HG02981 (cell line): ENCODE measurements around the gene ABCG2.

ENCODE experiments used
- ATAC-seq: cut with Tn5 transposase; IDR thresholded peaks from one replicate; pipeline ENCODE4 v1.9.1; 2021; ENCODE audit warnings: mild to moderate bottlenecking, moderate library complexity; ENCODE audit not compliant: unreplicated experiment

ABCG2 gene

DNA sequence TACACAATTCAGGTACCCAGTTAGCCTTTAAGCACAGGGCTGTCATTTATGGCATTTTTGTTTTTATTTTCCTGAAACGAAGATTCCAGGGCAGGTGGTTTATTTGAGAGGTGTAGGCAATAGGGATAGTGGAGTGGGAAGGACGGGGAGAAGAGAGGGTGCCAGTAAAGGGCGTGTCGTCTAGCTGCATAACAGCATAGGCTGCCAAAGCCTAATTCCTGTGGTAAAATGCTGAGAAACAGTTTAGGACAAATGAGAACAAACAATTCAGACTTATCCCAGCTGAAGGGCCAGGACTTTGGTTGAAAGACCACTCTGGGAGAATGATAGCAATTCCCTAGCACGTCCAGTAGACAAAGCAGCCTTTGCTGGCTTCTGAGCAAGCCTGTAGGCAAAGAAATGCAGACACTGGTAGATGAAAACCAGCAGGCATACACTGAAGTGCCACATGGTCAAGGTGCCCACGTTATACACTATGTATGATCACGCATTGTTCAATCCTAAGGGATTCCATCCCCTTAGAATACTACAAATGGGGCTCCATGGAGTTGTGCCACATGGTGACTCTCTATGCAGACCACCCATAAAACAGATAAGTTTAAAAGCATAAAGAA lies 80.4 kb downstream of the ABCG2 start:
- no peak for ATAC-seq

DNA sequence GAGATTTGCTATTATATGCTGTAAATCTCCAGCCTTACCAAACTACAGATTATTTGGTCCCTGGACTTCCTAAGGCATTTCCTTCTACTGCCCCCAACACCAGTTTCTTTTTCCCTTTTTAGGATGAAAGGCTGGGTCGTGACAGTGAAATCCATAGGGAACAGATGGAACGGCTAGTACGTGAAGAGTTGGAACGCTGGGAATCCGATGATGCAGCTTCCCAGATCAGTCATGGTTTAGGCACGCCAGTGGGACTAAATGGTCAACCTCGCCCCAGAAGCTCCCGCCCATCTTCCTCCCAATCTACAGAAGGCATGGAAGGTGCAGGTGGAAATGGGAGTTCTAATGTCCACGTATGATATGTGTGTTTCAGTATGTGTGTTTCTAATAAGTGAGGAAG lies 83.1 kb downstream of the ABCG2 start:
- ATAC-seq: no peak

DNA sequence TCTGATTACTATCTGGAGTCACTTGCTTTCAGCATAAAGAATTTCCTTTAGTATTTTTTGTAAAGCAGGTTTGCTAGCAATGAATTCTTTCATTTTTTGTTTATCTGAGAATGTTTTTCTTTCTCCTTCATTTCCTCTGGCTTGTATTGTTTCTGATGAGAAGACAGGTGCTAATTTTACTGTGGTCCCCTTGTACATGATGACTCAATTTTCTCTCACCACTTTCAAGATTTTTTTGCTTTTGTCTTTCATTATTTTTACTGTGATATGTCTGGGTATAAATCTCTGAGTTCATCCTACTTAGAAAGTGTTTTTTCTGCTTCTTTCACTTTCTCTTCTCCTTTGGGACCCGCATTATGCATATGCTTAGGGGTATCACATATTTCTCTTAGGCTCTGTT lies 88.4 kb downstream of the ABCG2 start:
- ATAC-seq: no peak

DNA sequence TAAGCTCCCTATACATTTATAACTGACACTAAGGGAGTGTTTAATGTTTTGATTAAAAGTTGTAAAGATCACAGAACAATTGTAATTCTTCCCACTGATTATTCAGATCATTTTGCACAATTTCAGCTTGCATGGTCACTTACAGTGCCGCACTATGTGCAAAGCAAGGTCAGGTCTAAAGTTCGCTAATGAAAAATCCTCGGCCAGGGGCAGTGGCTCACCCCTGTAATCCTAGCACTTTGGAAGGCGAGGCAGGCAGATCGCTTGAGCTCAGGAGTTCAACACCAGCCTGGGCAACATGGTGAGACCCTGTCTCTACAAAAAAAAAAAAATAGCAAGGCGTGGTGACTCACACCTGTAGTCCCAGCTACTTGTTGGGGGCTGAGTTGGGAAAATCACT lies 94.0 kb downstream of the ABCG2 start:
- no peak for ATAC-seq

DNA sequence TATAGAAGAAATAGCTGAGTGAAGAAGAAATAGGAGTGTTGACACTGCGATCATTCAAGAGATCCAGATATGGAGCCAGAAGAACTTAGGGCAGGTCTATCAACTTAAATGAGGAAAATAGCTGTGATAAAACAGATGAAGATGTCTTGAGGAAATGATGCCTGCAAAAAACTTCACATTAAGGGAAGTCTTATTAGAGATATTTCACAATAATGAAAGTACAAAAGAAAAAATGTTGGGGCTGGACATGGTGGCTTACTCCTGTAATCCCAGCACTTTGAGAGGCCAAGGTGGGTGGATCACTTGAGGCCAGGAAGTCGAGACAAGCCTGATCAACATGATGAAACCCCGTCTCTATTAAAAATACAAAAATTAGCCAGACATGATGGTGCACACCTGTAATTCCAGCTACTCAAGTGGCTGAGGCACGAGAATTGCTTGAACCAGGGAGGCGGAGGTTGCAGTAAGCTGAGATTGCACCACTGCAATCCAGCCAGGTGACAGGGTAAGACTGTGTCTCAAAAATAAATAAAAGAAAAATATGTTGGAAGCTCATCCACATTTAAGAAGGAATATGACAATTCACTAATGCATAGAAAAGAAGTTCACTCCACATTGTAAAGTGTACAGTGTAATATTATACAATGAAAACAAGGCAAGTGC lies 94.7 kb downstream of the ABCG2 start:
- ATAC-seq: no peak

DNA sequence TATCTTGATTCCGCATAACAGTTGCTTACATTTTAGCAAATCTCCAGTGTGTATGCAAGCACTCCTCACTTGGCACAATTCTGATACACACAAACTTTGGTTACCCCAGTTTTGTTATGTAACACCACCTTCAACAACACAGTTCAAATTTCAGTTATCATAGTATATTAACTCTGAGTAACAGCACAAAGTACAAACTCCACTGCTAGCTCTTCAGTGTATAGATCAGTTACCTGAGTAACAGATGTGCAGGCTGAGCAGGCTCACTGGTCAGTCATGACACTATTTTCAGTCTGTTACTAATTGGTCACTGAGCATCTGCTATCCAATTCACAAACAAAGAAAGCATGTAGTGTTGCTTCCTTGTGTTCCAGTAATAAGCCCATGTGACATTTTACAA lies 95.6 kb downstream of the ABCG2 start:
- no peak for ATAC-seq

DNA sequence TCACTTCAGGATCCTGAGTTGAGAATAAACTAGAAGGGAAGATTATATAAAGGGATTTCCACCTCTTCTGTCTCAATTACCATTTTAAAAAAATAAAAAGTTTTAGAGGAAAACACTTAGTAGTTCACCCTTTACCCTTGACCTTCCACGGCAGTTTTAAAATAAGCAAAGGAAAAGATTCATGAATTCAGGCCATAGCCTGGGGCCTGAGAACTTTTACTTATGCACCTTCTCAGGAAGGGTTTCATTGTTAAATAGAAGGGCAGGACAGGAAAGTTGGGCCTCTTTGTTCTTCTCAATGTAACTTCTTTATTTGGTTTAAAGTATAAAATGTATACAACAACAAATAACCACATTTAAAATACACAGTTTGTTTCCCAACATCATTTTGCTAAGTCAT lies 96.1 kb downstream of the ABCG2 start:
- ATAC-seq: no peak

DNA sequence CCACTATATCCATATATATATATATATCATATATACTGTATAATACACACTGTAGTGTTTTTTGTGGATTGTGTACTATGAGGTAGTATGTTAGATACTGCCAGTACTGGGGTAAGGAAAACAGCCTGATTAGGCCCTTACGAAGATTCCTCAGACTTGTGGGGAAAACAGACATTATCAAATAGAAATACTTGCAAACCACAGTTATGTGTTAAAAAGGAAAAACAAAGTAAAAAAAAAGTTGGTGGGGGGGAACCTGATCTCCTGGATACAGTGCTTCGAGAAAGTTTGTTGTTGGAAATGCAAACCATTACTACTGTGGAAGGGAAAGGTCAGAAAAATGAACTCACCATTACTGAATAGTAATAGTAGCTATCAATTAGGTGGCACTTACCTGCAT lies 98.0 kb downstream of the ABCG2 start:
- no peak for ATAC-seq

DNA sequence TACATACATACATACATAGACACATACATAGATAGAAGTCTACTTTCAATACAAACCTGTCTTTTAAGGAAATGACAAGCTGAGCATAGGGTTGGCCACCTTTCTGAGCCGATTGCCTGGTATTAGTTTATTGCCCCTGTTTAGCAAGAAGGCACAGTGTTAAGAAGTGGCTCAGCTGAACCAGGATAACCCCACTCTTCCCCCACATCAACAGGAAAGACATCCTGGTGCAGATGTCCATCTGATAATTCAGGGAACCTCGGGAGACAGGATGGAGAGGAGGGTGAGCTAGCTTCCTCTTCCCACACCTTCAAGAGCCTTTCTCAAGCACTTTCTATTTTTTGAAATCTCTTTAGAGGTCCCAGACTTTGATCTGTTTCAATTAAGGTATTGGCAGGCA lies 98.7 kb downstream of the ABCG2 start:
- ATAC-seq: no peak

DNA sequence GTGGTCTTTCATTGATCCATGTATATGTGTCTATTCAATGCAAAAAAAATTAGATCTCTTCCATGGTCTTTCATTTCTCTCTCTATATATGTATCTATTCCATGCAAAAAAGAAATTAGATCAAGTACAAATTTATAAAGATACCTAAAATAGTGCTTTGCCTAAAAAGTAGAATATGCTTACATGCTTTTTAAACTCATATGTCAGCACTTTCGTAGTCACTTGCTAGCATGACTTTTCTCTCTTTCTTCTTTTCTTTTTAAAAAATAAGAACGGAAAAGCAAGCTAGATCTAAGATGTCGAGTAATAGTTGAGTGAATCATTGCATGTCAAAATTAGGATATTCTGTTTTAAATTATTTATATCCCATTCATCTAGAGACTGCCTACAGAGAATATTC lies 100.1 kb downstream of the ABCG2 start:
- no peak for ATAC-seq

DNA sequence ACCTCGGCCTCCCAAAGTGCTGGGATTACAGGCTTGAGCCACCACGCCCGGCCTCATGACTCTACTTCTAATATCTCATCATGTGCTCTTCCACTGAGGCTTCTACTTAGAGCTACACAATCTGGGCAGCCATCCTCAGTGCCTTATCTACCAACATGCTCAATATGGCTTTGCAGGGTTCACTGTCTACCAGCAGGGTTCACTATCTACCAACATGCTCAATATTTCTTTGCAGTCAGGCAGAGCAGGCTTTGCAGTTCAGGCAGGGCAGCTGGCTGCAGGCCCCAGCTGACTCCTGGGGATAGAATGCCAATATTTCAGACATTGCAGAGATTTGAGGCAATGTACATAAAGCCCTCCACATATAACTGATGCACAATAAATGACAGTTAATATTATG lies 103.5 kb downstream of the ABCG2 start:
- ATAC-seq: no peak

DNA sequence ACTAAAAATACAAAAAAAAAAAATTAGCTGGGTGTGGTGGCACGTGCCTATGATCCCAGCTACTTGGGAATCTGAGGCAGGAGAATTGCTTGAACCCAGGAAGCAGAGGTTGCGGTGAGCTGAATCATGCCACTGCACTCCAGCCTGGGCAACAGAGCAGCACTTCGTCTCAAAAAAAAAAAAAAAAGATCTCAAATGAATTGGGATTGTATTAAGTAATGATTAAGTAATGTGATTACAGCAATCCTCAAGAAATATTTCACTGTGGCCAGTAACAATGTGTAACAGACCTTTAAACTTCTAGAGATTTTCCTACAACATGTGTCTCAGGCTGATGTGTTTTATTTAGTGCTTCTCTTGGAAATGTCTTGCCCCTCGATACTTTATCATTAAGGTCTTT lies 104.2 kb downstream of the ABCG2 start:
- ATAC-seq: no peak

DNA sequence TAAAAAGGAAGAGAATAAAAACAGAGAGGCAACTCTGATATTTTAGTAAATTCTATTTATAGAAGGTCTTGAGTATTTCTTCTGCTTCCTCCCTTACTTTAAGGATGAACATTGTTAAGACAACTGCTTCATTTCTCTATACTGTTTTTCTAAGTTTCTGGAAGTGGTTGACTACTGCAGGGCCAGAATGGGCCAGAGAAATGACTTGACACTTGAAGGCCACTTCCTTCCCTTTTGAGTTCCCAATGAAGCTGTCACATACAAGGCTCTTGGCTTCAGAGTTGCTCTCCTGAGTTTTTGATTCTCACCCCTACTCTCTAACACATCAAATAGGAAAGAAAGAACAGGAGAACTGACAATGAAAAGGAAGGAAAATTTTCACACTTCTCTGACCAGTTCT lies 113.4 kb downstream of the ABCG2 start:
- ATAC-seq: no peak

DNA sequence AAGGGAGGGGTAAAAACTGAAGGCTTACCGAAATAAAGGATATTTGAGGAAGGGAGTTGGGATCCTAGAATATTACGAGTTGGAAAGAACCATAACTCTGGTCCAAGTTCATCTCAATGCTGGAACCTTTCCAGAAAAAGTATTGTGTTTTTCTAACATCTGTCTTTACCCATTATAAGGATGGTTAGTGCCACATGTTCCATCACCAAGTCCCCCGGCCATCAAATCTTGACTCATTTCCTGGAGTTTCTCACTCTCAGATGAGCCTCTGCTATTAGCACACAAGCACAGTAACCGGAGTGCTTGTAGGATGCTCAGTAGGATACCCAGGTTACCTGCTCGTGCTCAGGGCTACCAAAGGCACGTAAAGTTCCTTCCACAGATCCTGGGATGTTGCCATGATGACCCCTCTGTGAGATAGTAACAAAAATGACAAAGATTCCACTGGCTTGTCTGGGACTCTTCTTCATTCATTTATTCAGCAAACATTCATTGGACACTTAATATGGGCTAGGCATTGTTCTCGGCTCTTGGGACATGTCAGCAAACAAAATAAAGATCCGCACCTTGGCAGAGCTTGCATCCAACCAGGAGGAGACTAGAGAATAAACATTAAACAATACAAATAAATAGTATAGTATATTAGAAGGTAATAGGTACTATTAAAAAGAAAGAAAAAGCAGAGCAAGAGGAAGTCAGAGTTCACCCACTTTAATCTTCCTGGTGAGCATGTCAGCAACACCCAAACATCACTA lies 114.7 kb downstream of the ABCG2 start:
- no peak for ATAC-seq

DNA sequence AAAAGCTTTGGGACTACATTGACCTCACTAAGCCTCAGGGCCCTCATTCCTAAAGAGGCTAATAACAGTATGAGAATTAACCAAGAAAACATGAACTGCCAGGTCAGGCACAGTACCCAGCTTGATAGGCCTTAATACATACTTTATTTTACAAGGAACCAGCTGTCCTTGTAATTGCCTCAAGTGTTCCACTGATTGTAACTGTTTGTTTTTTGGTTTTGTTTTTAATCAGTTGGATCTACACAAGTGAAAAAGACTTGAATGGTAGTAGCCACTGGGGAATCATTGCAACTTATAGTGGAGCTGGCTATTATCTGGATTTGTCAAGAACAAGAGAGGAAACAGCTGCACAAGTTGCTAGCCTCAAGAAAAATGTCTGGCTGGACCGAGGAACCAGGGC lies 115.4 kb downstream of the ABCG2 start:
- ATAC-seq: no peak

DNA sequence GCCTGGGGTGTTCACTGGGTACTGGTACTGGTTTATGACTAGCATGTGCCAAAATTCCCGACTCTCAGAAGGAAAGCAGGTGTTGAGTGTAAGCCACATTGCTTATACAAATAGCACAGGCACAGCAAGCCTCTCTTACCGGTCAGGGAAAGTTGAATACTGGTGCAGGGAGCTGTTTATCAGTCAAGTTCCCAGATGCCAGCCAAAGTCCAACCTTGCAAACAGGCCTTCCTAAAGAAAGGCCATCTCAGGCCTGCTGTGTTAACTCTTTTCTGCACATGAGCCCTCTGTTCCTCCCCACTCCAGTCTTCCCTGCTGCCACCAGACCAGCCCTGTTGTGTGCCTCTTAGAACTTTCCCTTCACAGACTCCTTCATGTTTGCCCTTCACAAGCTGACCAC lies 116.8 kb downstream of the ABCG2 start:
- no peak for ATAC-seq

DNA sequence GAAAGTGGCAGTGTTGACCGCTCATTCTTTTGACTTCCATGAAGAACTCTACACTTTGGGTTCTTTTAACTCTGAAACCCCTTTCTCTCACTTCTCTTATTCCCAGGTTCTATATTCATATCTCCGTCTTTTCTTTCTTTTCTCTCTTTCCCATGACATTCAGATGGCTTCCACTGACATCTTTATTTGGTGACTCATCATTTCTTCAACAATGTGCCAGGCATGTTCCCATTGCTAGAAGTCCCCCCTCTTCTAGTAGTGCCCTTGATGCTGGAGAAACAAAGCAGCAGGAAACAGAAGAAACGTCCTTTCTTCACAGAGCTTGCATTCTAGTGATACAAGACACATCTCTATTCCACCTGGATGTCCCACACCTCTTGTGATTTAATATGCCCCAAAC lies 117.7 kb downstream of the ABCG2 start:
- no peak for ATAC-seq
